Measurements from ENCODE around the gene RELB. TPM values are rescaled to one million over a fixed set of nuclear protein-coding genes. Genes with fewer than 3 reads are reported as not detected.
"Not testable (repeated sequence)": the region's sequence is repeated elsewhere in the genome, so short reads cannot be mapped to it uniquely, and the experiment has no call there.

Gene RELB, protein sequence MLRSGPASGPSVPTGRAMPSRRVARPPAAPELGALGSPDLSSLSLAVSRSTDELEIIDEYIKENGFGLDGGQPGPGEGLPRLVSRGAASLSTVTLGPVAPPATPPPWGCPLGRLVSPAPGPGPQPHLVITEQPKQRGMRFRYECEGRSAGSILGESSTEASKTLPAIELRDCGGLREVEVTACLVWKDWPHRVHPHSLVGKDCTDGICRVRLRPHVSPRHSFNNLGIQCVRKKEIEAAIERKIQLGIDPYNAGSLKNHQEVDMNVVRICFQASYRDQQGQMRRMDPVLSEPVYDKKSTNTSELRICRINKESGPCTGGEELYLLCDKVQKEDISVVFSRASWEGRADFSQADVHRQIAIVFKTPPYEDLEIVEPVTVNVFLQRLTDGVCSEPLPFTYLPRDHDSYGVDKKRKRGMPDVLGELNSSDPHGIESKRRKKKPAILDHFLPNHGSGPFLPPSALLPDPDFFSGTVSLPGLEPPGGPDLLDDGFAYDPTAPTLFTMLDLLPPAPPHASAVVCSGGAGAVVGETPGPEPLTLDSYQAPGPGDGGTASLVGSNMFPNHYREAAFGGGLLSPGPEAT
- total RNA-seq, result 4.2 TPM
- long read RNA-seq, partial matches to known transcripts, result 1 of 5 reads
- long read RNA-seq, other reads (novel, unspliced or antisense), result 0 of 5 reads

DNA sequence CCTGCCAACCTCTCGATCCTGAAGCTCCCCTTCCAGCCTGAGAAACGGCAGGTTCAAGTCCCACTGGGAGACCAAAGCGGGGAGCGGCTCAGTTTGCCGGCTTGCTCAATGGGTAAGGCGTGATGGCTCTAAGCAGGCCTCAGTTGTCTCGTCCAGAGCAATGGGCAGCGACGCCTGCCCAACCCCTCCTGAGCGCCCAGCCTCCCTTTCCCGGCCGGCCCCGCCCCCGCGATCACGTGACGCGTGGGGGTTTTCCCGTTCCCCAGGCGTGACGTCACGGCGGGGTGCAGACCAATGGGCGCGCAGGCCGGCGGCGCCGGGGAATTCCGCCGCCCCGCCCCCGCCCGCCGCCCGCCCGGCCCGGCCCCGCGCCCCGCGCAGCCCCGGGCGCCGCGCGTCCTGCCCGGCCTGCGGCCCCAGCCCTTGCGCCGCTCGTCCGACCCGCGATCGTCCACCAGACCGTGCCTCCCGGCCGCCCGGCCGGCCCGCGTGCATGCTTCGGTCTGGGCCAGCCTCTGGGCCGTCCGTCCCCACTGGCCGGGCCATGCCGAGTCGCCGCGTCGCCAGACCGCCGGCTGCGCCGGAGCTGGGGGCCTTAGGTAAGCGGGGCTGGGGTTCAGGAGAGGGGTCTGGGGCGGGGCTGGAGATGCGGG lies at the start of gene RELB:
Gene RELB, plus strand, starts transcription at position 378 of the 653 bp plus-strand sequence. Its CDS starts 116 bp downstream, at position 494.
- intact Hi-C loops (cut with DNase I), result loop anchor here (2.0 kb wide), 1 partner anchor 38 kb away; the partner anchor contains the start of gene CLASRP
- ATAC-seq (peak; percentile 59), DNase-seq (ENCODE audit: missing footprints) (peak; percentile 98)

DNA sequence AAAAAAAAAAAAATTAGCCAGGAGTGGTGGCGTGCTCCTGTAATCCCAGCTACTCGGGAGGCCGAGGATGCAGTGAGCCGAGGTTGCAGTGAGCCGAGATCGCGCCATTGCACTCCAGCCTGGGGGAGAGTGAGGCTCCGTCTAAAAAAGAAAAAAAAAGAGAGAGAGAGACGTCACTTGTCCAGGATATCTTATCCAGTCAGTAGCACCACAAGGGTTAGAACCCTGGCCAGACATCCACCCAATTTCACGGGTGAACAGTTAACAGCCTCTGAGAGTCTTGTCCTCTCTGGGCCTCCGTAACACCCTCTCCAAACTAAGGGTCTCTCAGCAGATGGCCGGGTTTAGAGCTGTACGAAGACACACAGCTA lies 47.0 kb upstream of the RELB start:
- intact Hi-C loops (cut with DNase I), result loop anchor here (2.0 kb wide), 1 partner anchor 63 kb away; the partner anchor contains the start of gene TOMM40
- no peak for ATAC-seq
- DNase-seq (ENCODE audit: missing footprints), result no peak

GRCh38 chr19:44954649-44955504 lies 46.4 kb upstream of the RELB start, which contains the start of gene CLPTM1:
TSS of gene CLPTM1 (plus strand) at chr19:44955380. CDS start at chr19:44955396, 16 bp downstream.
- intact Hi-C loops (cut with DNase I), result loop anchor here (2.0 kb wide), 1 partner anchor 64 kb away; the partner anchor contains the start of gene TOMM40
- ATAC-seq (peak; percentile 97), DNase-seq (ENCODE audit: missing footprints) (peak; percentile 98)

- intact Hi-C loops (cut with DNase I), result loop anchor here (2.0 kb wide), 1 partner anchor 65 kb away; the partner anchor contains the start of gene TOMM40
- peak; percentile 40 for ATAC-seq
Observed at GRCh38 chr19:44955505-44956439, 45.5 kb upstream of the RELB start.

GRCh38 chr19:44957526-44957925 lies 43.7 kb upstream of the RELB start:
- intact Hi-C loops (cut with DNase I), result no loop called here
- no peak for DNase-seq (ENCODE audit: missing footprints)
- ATAC-seq, result no peak

More at GRCh38 chr19:44955505-44956439, 45.5 kb upstream of the RELB start:
- DNase-seq (ENCODE audit: missing footprints), result no peak

DNA sequence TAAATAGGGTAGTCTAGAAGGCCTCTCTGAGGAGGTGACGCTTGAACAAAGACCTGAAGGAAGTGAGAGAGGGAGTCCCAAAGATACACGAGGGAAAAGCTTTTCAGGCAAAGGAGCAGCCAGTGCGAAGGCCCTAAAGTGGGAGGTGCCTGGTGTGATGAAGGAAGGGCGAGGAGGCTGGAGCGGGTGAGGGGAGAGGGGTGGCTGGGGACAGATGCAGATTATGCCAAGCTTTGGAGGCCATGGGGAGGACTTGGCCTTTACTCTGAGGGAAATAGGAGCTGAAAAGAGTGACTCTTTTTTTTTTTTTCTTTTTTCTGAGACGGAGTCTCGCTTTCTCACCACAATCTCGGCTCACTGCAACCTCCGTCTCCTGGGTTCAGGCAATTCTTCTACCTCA lies 43.2 kb upstream of the RELB start:
- no peak for ATAC-seq
- intact Hi-C loops (cut with DNase I), result no loop called here
- no peak for DNase-seq (ENCODE audit: missing footprints)

DNA sequence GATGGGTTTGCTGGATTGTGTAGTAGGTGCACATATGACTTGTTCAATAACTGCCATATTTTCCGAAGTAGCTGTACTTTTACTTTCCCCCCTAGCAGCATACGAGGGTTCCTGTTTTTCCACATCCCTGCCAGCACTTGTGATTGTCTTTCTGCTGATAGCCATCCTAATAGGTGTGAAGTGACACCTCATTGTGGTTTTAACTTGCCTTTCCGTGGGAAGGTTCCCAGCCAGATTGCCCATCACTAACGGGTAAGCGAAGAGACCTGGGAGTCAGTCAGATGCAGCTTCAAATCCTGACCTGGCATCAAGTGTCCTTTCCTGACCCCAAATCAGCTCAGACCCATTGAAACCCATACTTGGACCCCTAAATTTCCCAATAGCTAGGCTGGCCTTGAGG lies 41.6 kb upstream of the RELB start:
- DNase-seq (ENCODE audit: missing footprints) (no peak), ATAC-seq (no peak)
- intact Hi-C loops (cut with DNase I), result no loop called here

DNA sequence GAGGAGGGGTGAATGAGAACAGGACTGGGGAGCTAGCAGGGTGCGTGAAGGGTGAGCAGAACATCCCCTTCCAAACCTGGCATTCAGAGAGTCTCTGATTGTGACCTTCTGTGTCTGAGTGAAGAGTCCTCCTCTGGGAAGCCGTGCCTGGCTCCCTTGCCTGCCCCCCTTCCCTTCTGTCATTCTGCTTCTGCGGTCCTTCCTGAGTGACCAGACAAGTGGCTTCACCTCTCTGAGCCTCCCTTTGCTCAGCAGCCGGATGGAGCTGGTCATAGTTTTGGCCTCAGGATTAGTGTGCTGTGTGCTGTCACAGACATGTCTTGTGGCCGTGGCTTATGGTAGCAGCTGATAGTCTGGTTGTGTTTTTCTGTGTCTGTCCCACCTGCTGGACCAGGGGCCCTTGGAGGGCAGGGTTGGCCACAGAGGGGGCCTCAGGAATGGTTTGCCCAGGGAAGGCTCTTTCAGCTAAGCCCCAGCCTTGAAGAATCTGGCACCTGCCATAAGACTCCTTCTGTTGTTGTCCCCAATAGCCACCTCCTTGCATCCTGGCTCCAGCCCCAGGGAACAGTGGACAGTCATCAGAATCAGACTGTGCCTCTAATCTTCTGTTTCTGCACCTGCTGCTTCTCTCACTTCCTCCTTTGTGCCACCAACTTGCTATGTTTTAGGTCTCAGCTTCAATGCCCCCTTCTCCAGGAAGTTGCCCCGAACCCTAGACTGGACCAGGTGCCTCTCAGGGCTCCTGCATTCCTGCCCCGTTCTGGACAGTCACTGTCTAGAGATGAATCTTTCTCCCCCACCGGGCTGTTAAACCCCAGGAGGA lies 40.1 kb upstream of the RELB start:
- intact Hi-C loops (cut with DNase I), result no loop called here
- DNase-seq (ENCODE audit: missing footprints) (no peak), ATAC-seq (peak; percentile 12)

DNA sequence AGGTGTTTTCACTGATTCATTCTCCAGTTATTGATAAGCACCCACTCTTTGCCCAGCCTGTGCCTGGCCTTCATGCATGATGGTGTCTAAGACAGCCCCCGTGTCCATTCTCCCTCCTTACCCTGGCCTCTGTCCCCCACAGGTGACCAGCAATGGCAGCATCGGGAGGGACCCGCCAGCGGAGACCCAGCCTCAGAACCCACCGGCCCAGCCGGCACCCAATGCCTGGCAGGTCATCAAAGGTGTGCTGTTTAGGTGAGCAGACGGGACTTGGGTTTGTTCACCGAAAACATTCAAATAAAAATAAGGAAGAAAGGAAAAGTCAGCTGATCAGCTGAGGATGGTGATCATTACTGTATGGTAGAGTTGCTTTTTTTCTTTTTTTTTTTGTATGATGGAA lies 39.4 kb upstream of the RELB start:
- no peak for ATAC-seq
- intact Hi-C loops (cut with DNase I), result no loop called here
- DNase-seq (ENCODE audit: missing footprints), result no peak

- intact Hi-C loops (cut with DNase I), result no loop called here
- no peak for ATAC-seq
- no peak for DNase-seq (ENCODE audit: missing footprints)
Observed at GRCh38 chr19:44968118-44968517, 33.1 kb upstream of the RELB start.

DNA sequence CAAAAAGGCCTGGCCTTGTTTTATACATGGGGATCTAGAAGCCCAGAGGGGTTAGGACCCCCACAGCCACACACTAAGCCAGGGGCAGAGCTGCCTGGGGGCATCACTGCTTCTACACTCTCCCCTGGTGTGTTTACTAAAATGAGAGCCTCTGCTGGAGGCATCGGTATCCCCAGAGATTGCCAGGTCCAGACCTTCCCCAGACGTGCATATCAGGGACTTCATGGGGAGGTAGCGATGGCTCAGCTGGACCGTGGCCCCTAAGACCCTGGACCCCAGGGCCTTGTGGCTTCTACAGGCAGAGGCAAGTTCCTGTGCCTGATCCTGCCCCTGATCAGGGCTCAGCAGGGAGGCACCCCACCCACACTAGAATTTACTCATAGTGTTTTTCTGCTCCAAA lies 32.6 kb upstream of the RELB start:
- no peak for DNase-seq (ENCODE audit: missing footprints)
- no peak for ATAC-seq
- intact Hi-C loops (cut with DNase I), result no loop called here

DNA sequence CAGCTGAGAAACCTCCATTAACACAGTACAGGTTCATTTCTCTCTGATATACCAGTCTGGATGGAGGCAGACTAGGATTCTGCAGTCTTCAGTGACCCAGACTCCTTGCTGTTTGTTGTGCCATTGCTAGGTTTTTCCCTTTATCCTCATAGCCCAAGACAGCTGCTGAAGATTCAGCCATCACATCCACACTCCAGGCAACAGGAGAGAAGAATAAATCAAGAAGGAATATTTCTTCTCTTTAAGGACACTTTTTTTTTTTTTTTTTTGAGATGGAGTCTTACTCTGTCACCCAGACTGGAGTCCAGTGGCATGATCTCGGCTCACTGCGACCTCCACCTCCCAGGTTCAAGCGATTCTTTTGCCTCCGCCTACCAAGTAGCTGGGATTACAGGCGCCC lies 31.8 kb upstream of the RELB start:
- DNase-seq (ENCODE audit: missing footprints) (no peak), ATAC-seq (no peak)
- intact Hi-C loops (cut with DNase I), result no loop called here

GRCh38 chr19:44971451-44971850 lies 29.8 kb upstream of the RELB start:
- intact Hi-C loops (cut with DNase I); DNase-seq (ENCODE audit: missing footprints); ATAC-seq: not testable (repeated sequence)

DNA sequence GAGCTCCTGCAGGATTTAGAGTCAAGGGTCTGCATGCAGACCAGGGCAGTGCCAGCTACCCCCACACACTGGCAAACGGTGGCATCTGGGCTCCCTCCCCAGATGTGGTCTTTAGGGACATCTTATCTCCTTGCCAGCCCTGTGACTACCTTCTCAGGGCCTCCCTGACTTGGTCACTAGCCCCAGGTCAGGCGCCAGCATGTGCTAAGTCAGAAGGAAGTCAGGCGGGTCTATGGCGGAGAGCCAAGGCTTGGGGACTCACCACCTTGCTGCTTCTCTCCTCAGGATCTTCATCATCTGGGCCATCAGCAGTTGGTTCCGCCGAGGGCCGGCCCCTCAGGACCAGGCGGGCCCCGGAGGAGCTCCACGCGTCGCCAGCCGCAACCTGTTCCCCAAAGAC lies 28.5 kb upstream of the RELB start:
- intact Hi-C loops (cut with DNase I), result no loop called here
- DNase-seq (ENCODE audit: missing footprints) (no peak), ATAC-seq (no peak)

DNA sequence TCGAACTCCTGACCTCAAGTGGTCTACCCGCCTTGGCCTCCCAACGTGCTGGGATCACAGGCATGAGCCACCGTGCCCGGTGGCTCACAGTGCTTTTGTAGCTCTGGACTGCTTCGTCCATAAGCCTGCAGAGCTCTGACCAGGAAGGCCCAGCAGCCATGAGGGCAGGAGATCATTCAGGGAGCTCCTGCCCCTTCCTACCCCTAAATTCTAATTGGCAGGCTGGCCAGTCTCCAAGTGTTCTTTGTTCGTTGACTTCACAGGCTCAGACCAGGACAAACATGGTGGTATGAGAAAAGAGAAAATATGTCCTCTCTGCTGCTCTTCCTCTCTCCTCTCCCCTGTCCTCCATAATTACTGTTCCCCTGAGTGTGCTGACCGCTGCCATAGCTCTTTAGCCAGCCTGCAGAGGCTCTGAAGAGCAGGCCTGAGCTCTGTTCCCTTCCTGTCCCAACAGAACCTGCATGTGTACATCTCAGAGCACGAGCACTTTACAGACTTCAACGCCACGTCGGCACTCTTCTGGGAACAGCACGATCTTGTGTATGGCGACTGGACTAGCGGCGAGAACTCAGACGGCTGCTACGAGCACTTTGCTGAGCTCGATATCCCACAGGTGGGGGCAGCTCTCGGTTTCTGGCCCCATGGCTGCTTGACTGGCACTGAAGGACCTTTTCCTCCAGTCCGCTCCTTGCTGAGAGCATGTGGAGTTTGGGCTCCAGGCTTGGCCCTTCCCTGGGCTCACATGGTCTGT lies 27.1 kb upstream of the RELB start:
- no peak for DNase-seq (ENCODE audit: missing footprints)
- ATAC-seq, result no peak
- intact Hi-C loops (cut with DNase I), result no loop called here

GRCh38 chr19:44974857-44975256 lies 26.4 kb upstream of the RELB start:
- intact Hi-C loops (cut with DNase I), result no loop called here

More at GRCh38 chr19:44974857-44975256, 26.4 kb upstream of the RELB start:
- DNase-seq (ENCODE audit: missing footprints), result no peak
- no peak for ATAC-seq
